GM18499 (cell line): Measurements from ENCODE around the gene NUP62.
A peak's percentile ranks its signal among the peaks of the same experiment; 100 is the strongest.

Experiments used
- ATAC-seq: cut with Tn5 transposase; IDR thresholded peaks from one replicate; pipeline ENCODE4 v1.9.1; 2021; ENCODE audit warnings: moderate number of reproducible peaks; ENCODE audit not compliant: insufficient read depth, unreplicated experiment

The NUP62 gene

GRCh38 chr19:49884109-49884508 is 45.2 kb downstream of the NUP62 start:
- no peak for ATAC-seq

- ATAC-seq = no peak
Observed at GRCh38 chr19:49883094-49883493, 46.2 kb downstream of the NUP62 start.

GRCh38 chr19:49882643-49883042 is 46.7 kb downstream of the NUP62 start:
- no peak for ATAC-seq

- ATAC-seq = no peak
Observed at GRCh38 chr19:49881672-49882394, 47.5 kb downstream of the NUP62 start.

GRCh38 chr19:49881186-49881585 is 48.1 kb downstream of the NUP62 start:
- ATAC-seq = no peak

GRCh38 chr19:49880162-49880869 is 49.0 kb downstream of the NUP62 start:
- ATAC-seq = no peak

GRCh38 chr19:49879243-49879963 is 49.9 kb downstream of the NUP62 start:
- ATAC-seq = no peak

GRCh38 chr19:49878744-49879070 is 50.6 kb downstream of the NUP62 start:
- no peak for ATAC-seq

- ATAC-seq = peak; percentile 8
Observed at GRCh38 chr19:49877879-49878743, 51.2 kb downstream of the NUP62 start.

- peak; percentile 46 for ATAC-seq
Observed at GRCh38 chr19:49877020-49877878, 52.1 kb downstream of the NUP62 start, which contains the start of the genes AKT1S1 and TBC1D17. AKT1S1 (minus strand) TSS chr19:49877355; CDS start chr19:49873295, 4,060 bp downstream. TBC1D17 (plus strand) TSS chr19:49877702; CDS start chr19:49877724, 22 bp downstream.

- ATAC-seq = peak; percentile 34
Observed at GRCh38 chr19:49876422-49877019, 52.8 kb downstream of the NUP62 start.

- ATAC-seq = no peak
Observed at GRCh38 chr19:49875857-49876421, 53.4 kb downstream of the NUP62 start.

GRCh38 chr19:49875177-49875576 is 54.1 kb downstream of the NUP62 start:
- no peak for ATAC-seq

- no peak for ATAC-seq
Observed at GRCh38 chr19:49874503-49875157, 54.7 kb downstream of the NUP62 start.

- ATAC-seq = no peak
Observed at GRCh38 chr19:49873834-49874233, 55.5 kb downstream of the NUP62 start.

GRCh38 chr19:49873129-49873521 is 56.2 kb downstream of the NUP62 start:
- ATAC-seq = no peak

- ATAC-seq = no peak
Observed at GRCh38 chr19:49872245-49873128, 56.8 kb downstream of the NUP62 start.
